Measurements from ENCODE around the gene GRIK4.

GRCh38 chr11:120637131-120637530 is 125.6 kb downstream of the GRIK4 start:
- TF ChIP-seq, protein P1, sequence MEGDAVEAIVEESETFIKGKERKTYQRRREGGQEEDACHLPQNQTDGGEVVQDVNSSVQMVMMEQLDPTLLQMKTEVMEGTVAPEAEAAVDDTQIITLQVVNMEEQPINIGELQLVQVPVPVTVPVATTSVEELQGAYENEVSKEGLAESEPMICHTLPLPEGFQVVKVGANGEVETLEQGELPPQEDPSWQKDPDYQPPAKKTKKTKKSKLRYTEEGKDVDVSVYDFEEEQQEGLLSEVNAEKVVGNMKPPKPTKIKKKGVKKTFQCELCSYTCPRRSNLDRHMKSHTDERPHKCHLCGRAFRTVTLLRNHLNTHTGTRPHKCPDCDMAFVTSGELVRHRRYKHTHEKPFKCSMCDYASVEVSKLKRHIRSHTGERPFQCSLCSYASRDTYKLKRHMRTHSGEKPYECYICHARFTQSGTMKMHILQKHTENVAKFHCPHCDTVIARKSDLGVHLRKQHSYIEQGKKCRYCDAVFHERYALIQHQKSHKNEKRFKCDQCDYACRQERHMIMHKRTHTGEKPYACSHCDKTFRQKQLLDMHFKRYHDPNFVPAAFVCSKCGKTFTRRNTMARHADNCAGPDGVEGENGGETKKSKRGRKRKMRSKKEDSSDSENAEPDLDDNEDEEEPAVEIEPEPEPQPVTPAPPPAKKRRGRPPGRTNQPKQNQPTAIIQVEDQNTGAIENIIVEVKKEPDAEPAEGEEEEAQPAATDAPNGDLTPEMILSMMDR (IDR thresholded peaks at IDR 0.05; ENCODE audit: insufficient read depth, low read depth, low read length) = no peak
- TF ChIP-seq EZH2 (IDR thresholded peaks at IDR 0.05; ENCODE audit: insufficient read depth, low read length) = no peak
